GM03348 (cell line): ENCODE data around the gene DDB1.
A peak's percentile ranks its signal among the peaks of the same experiment; 100 is the strongest.

Source experiments
- DNase-seq: peaks from one replicate; pipeline ENCODE4 v3.0.0; 2012; ENCODE audit warnings: low spot score

The DDB1 gene

DNA sequence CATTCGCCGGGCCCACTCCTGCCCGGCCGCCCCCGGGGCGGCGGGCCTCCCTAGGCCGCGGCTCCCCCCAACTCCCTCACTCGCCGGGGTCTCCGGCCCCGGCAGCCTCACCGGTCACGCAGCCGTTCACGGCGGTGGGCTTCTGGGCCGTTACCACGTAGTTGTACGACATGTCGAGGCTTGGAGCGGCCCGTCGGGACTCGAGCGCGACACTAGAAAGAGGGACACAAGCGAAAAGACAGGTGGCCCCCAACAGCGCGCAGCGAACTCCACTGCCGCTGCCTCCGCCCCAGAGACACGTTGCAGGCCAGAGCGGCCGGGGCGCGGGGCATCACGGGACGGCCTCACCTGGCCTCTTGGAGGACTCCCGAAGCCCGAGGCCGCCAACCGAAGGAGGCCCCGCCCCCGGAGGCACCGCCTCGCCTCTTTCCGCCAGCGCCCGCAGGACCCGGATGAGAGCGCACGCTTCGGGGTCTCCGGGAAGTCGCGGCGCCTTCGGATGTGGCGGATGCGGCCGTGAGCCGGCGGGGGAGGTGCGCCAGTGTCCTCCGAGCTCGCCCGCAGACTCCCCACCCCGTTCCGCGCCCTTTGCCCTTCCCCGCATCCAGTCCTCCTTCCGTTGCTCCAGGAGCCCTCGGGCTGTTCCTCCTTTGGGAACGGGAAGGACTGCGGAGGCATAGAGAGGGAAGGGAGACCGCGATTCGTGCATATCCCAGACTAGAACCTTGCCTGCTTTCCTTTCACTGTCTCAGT is at the start of gene DDB1, which contains the start of gene TKFC:
Gene DDB1 (minus strand): TSS at position 309 of the 753 bp plus-strand sequence. CDS start 137 bp downstream, at position 172.
Gene TKFC (plus strand): TSS at position 432 of the 753 bp plus-strand sequence. CDS start 1,501 bp downstream, outside the sequence.
- peak; percentile 97 for DNase-seq

DNA sequence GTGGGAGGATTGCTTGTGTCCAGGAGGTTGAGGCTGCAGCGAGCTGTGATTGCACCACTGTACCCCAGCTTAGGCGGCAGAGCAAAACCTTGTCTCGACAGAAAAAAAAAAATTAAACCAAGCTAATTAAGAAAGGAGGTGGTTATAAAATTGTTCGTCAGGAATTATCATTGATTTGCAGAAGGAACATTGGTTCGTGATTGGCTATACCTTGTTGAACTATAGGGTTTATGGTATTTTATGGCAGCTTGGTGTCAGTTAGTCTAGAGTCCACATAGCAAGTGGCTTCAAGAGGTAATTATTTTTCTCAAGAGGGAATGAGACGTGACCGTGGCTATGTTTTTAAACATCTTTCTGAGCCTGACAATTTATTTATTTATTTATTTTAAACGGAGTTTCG is 48.0 kb upstream of the DDB1 start:
- DNase-seq, result no peak

DNA sequence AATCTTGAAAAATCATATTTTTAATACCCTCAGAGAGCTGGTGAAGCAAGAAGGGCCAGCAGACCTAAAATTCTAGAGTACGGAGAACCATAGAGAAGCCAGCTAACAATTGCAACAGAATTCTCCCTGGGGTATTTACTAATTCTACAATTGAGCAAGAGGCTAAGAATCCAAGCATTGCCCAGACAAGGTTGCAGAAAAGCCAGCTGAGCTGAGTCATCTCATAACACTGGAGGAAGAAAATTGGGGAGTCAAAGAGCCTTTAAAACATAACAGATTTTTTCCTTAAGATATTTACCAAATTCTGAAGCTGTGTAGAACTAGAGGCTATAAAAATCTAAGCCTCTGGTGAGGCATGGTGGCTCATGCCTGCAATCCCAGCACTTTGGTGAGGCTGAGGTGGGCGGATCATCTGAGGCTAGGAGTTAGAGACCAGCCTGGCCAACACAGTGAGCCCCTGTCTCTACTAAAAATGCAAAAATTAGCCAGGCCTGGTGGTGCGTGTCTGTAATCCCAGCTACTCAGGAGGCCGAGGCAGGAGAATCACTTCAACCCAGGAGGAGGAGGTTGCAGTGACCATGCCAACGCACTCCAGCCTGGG is 45.9 kb upstream of the DDB1 start:
- DNase-seq, result peak; percentile 91

DNA sequence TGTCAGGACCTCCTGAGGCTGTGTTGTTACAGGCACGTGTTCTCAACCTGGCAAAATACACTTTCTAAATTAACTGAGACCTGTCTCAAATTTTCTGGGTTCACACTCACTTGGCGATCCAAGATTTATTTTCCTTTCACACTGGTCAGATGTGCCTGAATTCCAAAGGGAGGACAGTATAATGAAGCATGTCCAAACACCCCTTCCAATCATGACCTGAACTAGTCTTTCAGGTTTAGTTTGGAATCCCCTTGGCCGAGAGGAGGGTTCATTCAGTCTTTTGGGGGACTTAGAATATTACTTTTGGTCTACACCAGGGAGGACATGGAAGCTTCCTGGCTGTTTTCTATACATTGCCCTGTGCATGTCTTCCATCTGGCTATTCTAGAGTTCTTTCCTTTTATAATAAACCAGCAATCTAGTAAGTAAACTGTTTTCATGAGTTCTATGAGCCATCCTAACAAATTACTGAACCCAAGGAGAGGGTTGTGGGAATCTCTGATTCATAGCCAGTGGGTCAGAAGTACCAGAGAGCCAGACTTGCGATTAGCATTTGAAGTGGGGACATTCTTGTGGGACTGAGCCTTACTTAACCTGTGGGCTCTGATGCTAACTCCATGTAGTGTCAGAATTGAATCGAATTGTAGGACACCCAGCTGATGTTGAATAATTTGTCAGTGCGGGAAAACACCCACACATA is 44.7 kb upstream of the DDB1 start:
- DNase-seq, result peak; percentile 37

DNA sequence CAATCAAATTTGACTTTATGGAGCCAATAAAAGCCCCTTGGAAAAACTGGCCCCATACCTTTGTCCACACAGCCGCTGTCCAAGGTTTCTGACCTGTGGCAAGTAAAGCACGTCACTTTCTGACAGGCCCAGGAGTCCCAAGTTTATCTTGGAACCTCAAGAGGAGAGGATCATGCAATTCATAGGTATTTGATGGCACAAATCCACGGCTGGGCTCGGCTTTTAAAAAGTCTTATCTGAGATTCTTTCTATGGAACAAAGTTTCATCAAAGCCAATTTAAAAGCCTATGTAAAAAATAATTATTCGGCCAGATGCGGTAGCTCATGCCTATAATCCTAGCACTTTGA is 42.8 kb upstream of the DDB1 start:
- DNase-seq, result no peak

DNA sequence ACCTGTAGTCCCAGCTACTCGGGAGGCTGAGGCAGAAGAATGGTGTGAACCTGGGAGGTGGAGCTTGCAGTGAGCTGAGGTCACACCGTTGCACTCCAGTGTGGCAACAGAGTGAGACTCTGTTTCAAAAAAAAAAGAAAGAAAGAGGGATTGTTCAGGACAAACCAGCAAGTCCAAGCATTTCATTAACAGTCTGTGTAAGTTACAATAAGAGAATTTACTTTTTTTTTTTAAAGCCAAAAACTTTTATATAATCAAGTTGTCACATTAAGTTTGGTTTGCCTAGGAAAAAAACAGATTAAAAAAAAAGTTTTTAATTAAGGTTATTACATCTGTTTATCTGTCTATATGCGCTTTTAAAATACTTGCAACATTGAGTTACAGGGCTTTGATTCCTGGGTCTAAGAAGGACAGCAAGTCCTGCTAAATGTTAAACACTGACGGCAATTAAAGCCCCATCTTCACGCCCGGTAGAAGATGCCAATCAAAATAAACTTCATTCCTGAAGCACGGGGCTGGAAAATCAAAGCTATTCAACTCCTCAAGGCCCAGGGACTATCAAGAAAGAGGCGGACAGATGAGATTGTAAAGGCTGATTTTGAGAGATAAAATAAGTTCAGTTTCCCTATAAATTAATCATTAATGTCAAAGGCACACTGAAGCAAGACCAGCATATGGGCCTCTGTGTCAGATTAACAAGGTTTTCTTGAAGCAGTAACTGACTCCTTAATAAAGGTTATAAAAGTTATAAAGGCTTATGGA is 39.9 kb upstream of the DDB1 start:
- DNase-seq, result no peak

DNA sequence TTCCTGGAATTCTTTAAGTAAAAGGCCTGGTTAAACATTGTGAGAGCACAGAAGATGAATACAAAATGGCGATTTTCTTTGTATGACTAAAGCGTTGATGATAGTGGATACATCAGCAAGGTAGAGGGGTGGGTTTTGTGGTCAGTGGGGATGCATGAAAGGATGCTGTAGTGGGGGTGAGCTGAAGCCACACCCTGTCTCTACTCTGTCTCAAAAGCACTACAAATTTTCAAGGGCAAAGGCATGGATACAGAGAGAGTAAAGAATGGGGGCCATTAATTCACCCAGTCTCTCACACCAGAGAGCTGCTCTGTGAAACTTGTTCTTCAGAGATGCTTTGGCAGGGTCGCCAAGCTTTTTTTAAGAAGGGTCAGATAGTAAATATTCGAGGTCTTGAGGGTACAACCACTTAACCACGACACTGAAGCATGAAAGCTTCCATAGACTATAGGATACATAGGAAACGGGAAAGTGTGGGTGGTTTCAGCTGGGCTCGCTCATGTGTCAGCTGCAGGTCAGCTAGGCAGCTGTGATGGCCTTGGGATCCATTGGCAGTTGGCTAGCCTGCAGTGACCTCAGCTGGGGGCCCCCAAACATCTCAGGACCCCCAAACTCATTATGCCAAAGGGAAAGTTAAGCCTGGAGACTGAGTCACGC is 37.6 kb upstream of the DDB1 start:
- DNase-seq, result no peak

DNA sequence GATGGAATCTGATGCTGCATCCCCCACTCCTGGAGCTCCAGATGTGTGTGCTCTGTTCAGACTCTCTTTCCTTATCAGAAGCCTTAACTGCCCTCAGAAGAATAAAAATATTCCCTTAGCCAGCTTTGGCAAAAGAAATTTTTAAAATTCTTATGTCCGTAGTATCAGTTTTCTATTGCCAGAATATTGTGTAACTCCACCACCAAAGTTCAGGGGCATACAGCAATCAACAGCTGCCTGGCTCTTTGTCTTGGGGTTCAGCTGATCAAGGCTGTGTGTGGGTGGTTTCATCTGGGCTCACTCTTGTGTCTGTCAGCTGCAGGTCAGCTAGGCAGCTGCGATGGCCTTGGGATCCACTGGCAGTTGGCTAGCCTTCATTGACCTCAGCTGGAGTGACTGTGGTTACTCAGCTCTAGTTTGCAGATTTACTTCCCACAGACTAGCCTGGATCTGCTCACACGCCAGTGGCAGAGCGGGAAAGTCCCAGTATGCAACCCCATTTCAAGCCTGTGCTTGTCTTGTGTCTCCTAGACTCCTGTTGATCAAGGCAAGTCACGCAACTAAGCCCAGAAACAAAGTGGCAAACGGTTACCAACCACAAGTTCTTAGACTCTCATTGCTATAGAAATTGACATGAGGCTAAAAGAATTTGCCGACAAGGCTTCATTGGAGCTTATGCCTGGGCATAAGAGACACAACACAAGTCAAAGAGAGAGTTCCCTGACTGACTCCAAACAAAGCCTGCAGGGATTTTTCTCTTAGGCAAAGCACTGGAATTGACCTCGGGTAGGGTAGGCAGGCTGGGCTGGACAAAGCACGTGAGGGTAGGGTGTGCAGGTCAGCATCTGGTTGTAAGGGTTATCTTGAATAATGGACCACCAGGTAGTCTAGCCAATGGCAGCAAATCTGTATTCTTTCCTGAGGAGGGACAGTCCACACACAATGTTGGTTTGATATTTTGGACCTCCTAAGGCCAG is 36.8 kb upstream of the DDB1 start:
- peak; percentile 59 for DNase-seq

DNA sequence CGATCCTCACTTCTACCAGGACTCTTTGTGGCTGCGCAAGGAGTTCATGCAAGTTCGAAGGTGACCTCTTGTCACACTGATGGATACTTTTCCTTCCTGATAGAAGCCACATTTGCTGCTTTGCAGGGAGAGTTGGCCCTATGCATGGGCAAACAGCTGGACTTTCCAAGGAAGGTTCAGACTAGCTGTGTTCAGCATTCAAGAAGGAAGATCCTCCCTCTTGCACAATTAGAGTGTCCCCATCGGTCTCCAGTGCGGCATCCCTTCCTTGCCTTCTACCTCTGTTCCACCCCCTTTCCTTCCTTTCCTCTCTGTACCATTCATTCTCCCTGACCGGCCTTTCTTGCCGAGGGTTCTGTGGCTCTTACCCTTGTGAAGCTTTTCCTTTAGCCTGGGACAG is 35.7 kb upstream of the DDB1 start:
- DNase-seq, result no peak

DNA sequence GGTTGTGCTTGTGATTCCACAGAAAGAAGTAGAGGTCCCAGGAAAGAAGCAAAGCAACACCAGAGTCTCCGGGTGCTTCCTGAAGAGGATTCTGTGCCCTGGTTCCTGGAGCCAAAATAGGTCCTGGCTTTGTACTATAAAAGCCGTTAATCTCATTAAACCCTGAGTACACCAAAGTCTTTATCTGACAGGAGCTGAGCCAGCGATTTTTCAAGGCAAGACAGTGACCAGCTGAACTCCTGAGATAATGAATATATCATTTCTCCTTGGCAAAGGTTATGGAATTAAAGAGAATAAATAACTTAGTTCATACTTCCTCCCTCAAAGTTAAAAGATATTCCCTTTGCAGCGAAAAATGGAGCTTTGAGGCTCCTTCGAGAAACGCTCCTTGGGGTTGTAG is 34.5 kb upstream of the DDB1 start:
- DNase-seq, result no peak

DNA sequence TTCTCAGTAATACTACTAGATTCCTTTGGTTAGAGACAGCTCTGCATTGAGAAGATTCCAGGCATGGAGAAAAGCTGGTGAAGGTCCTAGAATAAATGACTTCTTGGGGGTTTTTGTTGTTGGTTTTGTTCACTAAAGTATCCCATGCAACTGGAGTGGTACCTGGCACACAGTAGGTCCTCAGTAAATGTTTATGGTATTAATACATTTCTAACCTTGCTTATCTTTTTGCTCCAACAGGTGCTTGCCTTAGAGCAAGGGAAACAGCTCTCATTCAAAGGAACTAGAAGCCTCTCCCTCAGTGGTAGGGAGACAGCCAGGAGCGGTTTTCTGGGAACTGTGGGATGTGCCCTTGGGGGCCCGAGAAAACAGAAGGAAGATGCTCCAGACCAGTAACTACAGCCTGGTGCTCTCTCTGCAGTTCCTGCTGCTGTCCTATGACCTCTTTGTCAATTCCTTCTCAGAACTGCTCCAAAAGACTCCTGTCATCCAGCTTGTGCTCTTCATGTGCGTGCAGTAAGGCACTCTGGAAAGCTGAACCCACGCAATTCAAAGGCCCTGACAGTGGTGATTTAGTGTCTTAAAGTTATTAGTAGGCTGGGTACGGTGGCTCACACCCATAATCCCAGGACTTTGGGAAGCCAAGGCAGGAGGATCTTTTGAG is 31.2 kb upstream of the DDB1 start:
- DNase-seq, result no peak

DNA sequence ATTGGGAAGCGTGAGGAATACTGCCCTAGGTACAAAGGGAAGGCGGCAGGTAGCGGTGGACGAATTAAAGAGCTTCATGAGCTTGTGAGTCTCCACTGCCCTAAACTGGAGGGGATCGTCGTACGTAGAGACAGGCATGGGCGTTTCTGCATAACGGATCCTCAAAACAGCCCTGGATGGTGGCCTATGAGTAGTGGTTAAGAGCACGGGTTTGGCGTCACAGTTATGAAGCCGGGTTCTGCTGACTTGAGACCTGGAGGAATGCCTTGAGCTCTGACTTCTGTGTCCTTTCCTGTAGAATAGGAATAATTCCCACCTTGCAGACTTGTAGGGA is 29.6 kb upstream of the DDB1 start:
- DNase-seq, result peak; percentile 61

DNA sequence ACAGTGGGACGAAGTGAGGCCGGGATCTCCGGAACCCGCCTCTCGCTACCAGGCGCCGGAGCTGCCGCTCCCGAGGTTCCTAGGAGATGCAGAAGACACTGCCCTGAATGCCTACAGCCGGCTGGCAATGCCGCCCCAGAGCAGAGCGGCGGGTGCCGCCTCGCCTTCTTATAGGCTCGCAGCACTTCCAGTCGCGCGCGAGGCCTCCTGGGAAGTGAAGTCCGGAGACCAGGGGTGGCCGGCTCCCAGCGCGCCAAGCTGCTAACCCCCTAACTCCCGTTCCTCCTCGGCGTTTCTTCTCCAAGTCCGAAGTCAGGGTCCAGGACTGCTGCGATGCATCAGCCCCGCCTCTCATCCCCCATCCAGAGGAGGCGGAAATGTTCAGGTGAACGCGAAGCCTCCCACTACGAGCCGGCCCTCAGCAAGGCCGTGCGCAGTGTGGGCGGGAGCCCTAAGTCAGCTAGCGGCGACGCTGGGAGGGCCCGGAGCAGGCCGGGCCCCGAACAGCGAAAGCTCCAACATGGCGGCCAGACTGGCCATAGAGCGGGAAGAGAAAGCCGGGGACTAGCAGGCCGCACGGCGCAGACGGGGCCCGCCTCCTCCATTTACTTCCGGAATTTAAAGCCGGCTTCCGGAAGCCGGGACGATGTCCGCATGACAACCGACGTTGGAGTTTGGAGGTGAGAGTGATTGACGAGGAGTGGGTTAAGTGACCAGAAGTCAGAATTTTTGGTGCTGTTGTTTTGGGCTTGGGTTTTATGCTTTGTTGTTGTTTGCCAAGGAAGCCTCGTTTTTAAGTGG is 29.0 kb upstream of the DDB1 start, which contains the start of the genes CYB561A3 and TMEM138:
Gene CYB561A3 (minus strand): TSS at position 142 of the 801 bp plus-strand sequence. CDS start 5,169 bp downstream, outside the sequence.
Gene TMEM138 (plus strand): TSS at position 634 of the 801 bp plus-strand sequence. CDS start 2,017 bp downstream, outside the sequence.
- DNase-seq, result peak; percentile 96

DNA sequence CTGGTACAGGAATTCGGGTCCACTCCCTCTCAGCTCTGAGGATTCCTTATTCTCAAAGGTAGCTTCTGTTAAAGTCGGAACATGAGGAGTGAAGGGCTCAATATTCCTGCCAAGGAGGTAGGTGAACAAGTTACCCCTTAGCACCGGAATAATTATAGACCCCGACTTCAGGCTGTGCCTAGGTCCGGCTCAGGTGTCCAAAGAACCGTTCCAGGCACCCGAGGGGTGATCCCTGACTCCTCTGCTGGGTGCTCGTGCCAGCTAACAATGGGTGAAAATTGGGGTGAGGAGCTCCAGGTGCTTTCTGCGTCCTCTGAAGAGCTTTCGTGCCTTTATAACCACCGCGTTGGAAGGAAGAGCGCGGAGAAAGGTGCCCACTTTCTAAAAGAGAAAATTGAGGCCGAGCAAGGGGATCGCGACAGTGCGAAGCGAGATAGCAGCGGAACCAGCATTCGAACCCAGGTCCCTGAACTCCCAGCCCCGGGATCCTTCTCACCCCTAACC is 28.4 kb upstream of the DDB1 start:
- no peak for DNase-seq

DNA sequence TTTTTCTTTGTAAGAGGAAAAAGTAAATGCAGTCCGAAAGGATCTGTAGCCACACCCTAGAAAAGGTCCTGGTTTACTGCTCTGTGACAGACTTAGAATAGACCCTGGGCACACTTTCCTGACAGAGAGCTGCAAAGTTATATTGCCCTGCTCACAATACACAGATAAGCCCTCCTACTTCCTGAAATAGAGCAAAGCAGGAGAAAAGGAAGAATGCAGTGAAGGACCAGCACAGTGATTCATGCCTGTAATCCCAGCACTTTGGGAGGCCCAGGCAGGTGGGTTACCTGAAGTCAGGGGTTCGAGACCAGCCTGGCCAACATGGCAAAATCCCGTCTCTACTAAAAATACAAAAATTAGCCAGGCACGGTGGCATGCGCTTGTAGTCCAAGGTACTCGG is 26.6 kb upstream of the DDB1 start:
- DNase-seq, result no peak

DNA sequence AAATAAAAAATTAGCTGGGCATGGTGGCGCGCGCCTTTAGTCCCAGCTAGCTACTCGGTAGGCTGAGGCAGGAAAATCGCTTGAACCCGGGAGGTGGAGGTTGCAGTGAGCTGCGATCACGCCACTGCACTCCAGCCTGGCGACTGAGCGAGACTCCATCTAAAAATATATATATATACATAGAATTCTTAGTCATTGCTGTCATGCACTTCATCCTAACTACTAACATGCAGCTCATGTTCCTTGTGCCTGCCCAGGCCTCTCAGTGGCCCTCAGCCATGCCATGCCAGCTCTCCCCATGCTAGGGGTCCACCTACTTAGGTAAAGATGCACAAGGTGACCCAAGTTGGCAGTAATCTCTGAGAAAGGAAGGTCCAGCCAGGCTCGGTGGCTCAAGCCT is 25.7 kb upstream of the DDB1 start:
- no peak for DNase-seq

DNA sequence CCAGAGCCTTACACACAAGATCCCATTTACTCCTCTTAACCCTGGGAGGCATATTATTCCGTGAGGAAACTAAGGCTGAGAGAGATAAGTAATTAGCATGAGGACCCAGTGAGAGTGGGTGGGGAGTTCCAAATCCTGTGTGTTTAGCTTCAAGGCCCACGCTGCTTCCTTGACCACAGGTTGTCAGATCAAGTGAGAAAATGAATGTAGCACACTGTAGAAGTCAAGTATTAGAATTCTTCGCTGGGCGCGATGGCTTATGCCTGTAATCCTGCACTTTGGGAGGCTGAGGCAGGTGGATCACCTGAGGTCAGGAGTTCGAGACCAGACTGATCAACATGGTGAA is 25.0 kb upstream of the DDB1 start:
- no peak for DNase-seq

DNA sequence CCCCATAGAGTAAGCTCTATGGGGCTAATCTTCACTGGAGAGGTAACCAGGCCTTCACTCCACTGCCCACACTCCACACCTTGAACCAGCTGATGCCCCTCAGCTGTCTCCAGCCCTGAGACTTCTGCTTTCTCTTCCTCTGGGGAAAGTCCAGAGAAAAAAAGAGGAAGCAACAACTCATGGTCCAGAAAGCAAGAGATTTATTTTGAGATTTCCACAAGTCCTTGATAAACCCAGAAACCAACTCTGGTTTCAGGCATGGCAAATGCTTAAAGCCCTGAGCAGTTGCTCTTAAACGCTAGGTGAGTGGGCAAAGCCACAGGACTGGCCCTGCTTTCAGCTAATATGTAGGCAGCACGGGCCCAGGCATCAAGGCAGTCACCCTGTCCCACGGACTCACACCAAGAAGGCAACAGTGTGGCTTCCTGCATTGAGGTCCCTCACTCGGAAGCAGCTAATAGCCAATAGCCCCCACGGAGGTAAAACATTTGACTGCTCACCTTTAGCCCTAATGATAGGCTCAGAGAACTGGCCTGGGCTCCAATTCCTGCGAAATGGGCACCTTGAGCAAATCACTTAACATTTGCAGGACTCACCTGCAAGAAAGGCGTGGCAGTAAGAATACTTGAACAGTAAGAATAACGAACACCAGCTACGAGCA is 24.5 kb upstream of the DDB1 start:
- DNase-seq, result no peak

DNA sequence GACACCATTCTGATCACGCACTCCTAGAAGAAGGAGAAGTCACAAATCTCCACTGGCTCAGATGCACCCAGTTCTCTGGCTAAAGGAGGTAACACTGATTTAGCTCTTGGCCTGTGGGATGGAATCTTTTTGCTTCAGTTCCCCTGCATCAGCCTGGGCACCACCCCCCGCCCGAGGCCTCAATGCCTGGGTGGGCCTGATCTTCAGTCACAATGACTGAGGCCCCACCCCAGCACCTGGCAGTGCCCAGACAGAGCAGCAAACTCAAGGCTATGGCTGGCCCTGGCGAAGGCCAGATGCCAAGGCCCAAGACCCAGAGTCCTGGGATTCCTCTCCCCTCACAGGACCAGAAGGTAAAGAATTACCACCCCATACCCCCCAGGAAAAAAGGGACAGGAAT is 23.8 kb upstream of the DDB1 start:
- DNase-seq, result no peak
